ENCODE data around the gene DOK7.
A peak's percentile ranks its signal among the peaks of the same experiment; 100 is the strongest.

GRCh38 chr4:3442959-3443749 is 20.0 kb upstream of the DOK7 start:
- TF ChIP-seq POLR2A (IDR thresholded peaks at IDR 0.05): no peak
- TF ChIP-seq CTCF (IDR thresholded peaks at IDR 0.05): peak; percentile 86 to 97 (median 97)
- peak in 1 of 3 donors; percentile 33 for TF ChIP-seq POLR2AphosphoS5 (IDR thresholded peaks at IDR 0.05)

Measured in breast epithelium (tissue), 3 donors.